K562 (cell line): ENCODE results near the gene MTG1. TPM values are rescaled to one million over a fixed set of nuclear protein-coding genes. Genes with fewer than 3 reads are reported as not detected.

Experiments used
- ATAC-seq: fragments of 200-7000 bp; cut with Tn5 transposase; 3 replicates; pipeline ENCODE4 v1.9.1; 2020; ENCODE audit warnings: moderate library complexity
- BruUV-seq: library from RNA; stranded (reverse); fragments of 400-500 nt; replicated peaks from 2 replicates; lab custom pipeline; 2021; lab: Mats Ljungman, UMichigan
- CTCF ChIA-PET: fragments of 300-600 bp; formaldehyde crosslinking; extraction: SDS; loops from one replicate; lab custom pipeline; 2021; ENCODE audit warnings: low intra/inter-chr PET ratio; lab: Yijun Ruan, JAX
- POLR2A ChIA-PET: fragments of 300-600, 350-650 bp; sonication (Branson Sonifier 250); formaldehyde crosslinking; extraction: SDS; loops from one replicate; lab custom pipeline; 2021; ENCODE audit warnings: antibody characterized with exemption, inconsistent platforms; lab: Yijun Ruan, JAX
- DNase-seq, 4 experiments: peaks; one replicate each; pipeline versions ENCODE4 v3.0.0 to v3.0.0-alpha.2; 2011 to 2018; ENCODE audit warnings: low spot score in 3 of 4, mixed read lengths in 3 of 4; ENCODE audit errors: extremely low read depth in 1 of 4
- FAIRE-seq: peaks from 2 replicates; lab custom pipeline; 2011; peaks lifted over from hg19 to GRCh38; lab: Jason Lieb, UNC
- H2AFZ ChIP-seq: 2 replicates; pipeline ENCODE4 v1.6.0; 2011; ENCODE audit warnings: low read depth, low read length, control low read depth, inconsistent platforms
- H3K27ac ChIP-seq: fragments of 200-600 bp; 3 replicates; pipeline ENCODE4 v1.8.0; 2011; ENCODE audit warnings: low read depth, mild to moderate bottlenecking, control low read depth, inconsistent platforms, low read length, moderate library complexity, mixed read lengths; ENCODE audit errors: extremely low read depth
- H3K27me3 ChIP-seq, 2 experiments: fragments of 300-600 bp in 1 of 2; 2 replicates in 1 of 2; 3 replicates in 1 of 2; pipeline versions ENCODE4 v1.6.0 to v1.8.0; 2011; ENCODE audit warnings: inconsistent platforms in 2 of 2, low read length in 2 of 2, mild to moderate bottlenecking in 1 of 2, mixed read lengths in 1 of 2, moderate library complexity in 1 of 2; ENCODE audit not compliant: control insufficient read depth in 2 of 2, insufficient read depth in 2 of 2
- H3K36me3 ChIP-seq: fragments of 300-600 bp; 3 replicates; pipeline ENCODE4 v1.8.0; 2011; ENCODE audit warnings: mild to moderate bottlenecking, low read length, inconsistent platforms; ENCODE audit not compliant: control insufficient read depth, insufficient read depth
- H3K4me1 ChIP-seq, 2 experiments: fragments of 200-600 bp in 1 of 2; replicated peaks in 1 of 2; 2 replicates in 1 of 2; 3 replicates in 1 of 2; pipeline versions ENCODE4 v1.5.1 to v1.8.0; 2011; ENCODE audit warnings: inconsistent platforms in 2 of 2, low read length in 2 of 2, mild to moderate bottlenecking in 1 of 2, mixed read lengths in 1 of 2, moderate library complexity in 1 of 2; ENCODE audit not compliant: control insufficient read depth in 2 of 2, insufficient read depth in 2 of 2
- H3K4me2 ChIP-seq: 2 replicates; pipeline ENCODE4 v1.6.1; 2011; ENCODE audit warnings: low read length, control low read depth, inconsistent platforms, mixed read lengths; ENCODE audit not compliant: insufficient read depth
- H3K4me3 ChIP-seq: fragments of 200-600 bp; sonication (generic), shearing (Covaris generic); 2 replicates; pipeline ENCODE4 v1.5.1; 2016; ENCODE audit warnings: control low read depth, inconsistent platforms
- H3K79me2 ChIP-seq: fragments of 200-600 bp; 3 replicates; pipeline ENCODE4 v1.8.0; 2011; ENCODE audit warnings: low read length, inconsistent platforms; ENCODE audit not compliant: control insufficient read depth, insufficient read depth
- H3K9ac ChIP-seq, 2 experiments: 2 replicates each; pipeline versions ENCODE4 v1.6.0 to v1.6.1; 2011; ENCODE audit warnings: low read depth in 2 of 2, low read length in 2 of 2, control low read depth in 1 of 2, inconsistent platforms in 1 of 2, mild to moderate bottlenecking in 1 of 2, mixed read lengths in 1 of 2; ENCODE audit not compliant: insufficient read depth in 1 of 2
- H3K9me1 ChIP-seq: one replicate; pipeline ENCODE4 v1.6.0; 2011; ENCODE audit warnings: inconsistent platforms, mild to moderate bottlenecking, low read length, moderate library complexity; ENCODE audit not compliant: control insufficient read depth, insufficient read depth
- H3K9me3 ChIP-seq: replicated peaks from 2 replicates; pipeline ENCODE4 v1.5.1; 2011; ENCODE audit warnings: low read depth, low read length, inconsistent platforms; ENCODE audit not compliant: control insufficient read depth, insufficient read depth
- H4K20me1 ChIP-seq: replicated peaks from 2 replicates; pipeline ENCODE4 v1.6.1; 2011; ENCODE audit warnings: low read length, inconsistent platforms, mixed read lengths; ENCODE audit not compliant: control insufficient read depth, insufficient read depth
- ATF1 ChIP-seq, 2 experiments: fragments of 450-650 bp in 1 of 2; IDR thresholded peaks; 2 replicates each; pipeline ENCODE4 v1.6.1; 2016; ENCODE audit warnings: missing compliant biosample characterization in 1 of 2, missing genetic modification characterization in 1 of 2
- ATF3 ChIP-seq, 2 experiments: fragments of 450-650 bp in 1 of 2; sonication (generic) in 1 of 2; formaldehyde crosslinking in 1 of 2; IDR thresholded peaks in 1 of 2; conservative IDR thresholded peaks in 1 of 2; 2 replicates each; pipeline versions ENCODE4 v1.6.1 to v1.8.1; 2016 to 2023; ENCODE audit warnings: mild to moderate bottlenecking in 2 of 2, moderate library complexity in 2 of 2, inconsistent platforms in 1 of 2, missing genetic modification reagents in 1 of 2
- ATF7 ChIP-seq: fragments of 450-650 bp; IDR thresholded peaks from 2 replicates; pipeline ENCODE4 v1.7.1; 2014; ENCODE audit warnings: mild to moderate bottlenecking, moderate library complexity
- CBFB ChIP-seq: sonication (generic); formaldehyde crosslinking; IDR thresholded peaks from 2 replicates; pipeline ENCODE4 v1.4.0; 2020; ENCODE audit warnings: mild to moderate bottlenecking, missing genetic modification reagents
- CHCHD3 ChIP-seq: fragments of 250-450 bp; sonication (Bioruptor Pico); IDR thresholded peaks from 2 replicates; pipeline ENCODE4 v2.1.2; 2022; ENCODE audit warnings: mild to moderate bottlenecking
- CREB3L1 ChIP-seq: fragments of 450-650 bp; IDR thresholded peaks from 2 replicates; pipeline ENCODE4 v1.6.1; 2014; ENCODE audit warnings: low read depth, mild to moderate bottlenecking, moderate library complexity, borderline replicate concordance
- FOS ChIP-seq: IDR thresholded peaks from 3 replicates; pipeline ENCODE4 v1.6.1; 2011; ENCODE audit not compliant: insufficient read length; ENCODE audit errors: extremely low read depth
- FOXK2 ChIP-seq, 2 experiments: fragments of 450-650 bp; IDR thresholded peaks in 1 of 2; conservative IDR thresholded peaks in 1 of 2; 2 replicates each; pipeline ENCODE4 v1.6.1; 2016; ENCODE audit warnings: low read depth in 2 of 2, mild to moderate bottlenecking in 1 of 2
- FOXP1 ChIP-seq: sonication (generic); formaldehyde crosslinking; IDR thresholded peaks from 2 replicates; pipeline ENCODE4 v1.8.0; 2022; ENCODE audit warnings: mild to moderate bottlenecking, missing genetic modification reagents
- HNRNPH1 ChIP-seq: fragments of 200-400 bp; formaldehyde crosslinking; optimal IDR thresholded peaks from 2 replicates; pipeline ENCODE3; 2017; ENCODE audit warnings: low read depth, mild to moderate bottlenecking, low read length, moderate library complexity
- NCOA6 ChIP-seq: fragments of 450-650 bp; IDR thresholded peaks from 2 replicates; pipeline ENCODE4 v1.6.1; 2017; ENCODE audit warnings: mild to moderate bottlenecking
- POLR3A ChIP-seq: IDR thresholded peaks from 2 replicates; pipeline ENCODE4 v1.6.1; 2011; ENCODE audit warnings: borderline replicate concordance, mild to moderate bottlenecking, moderate library complexity; ENCODE audit not compliant: insufficient read length, insufficient read depth; ENCODE audit errors: extremely low read depth
- RBM17 ChIP-seq: fragments of 200-400 bp; formaldehyde crosslinking; IDR thresholded peaks from 2 replicates; pipeline ENCODE4 v1.6.1; 2017; ENCODE audit warnings: low read depth, mild to moderate bottlenecking, low read length, borderline replicate concordance
- RBM22 ChIP-seq: fragments of 200-400 bp; formaldehyde crosslinking; IDR thresholded peaks from 2 replicates; pipeline ENCODE4 v1.6.1; 2018; ENCODE audit warnings: low read length, low read depth; ENCODE audit not compliant: poor library complexity, severe bottlenecking
- SMARCE1 ChIP-seq: fragments of 450-650 bp; IDR thresholded peaks from 2 replicates; pipeline ENCODE4 v1.7.1; 2016; ENCODE audit warnings: mild to moderate bottlenecking
- TAF1 ChIP-seq: IDR thresholded peaks from 2 replicates; pipeline ENCODE4 v1.6.1; 2011; ENCODE audit warnings: mild to moderate bottlenecking, low read length, moderate library complexity; ENCODE audit not compliant: insufficient read depth, control insufficient read depth, severe bottlenecking; ENCODE audit errors: extremely low read depth
- ZNF140 ChIP-seq: fragments of 250-450 bp; sonication (Bioruptor Pico); IDR thresholded peaks from 2 replicates; pipeline ENCODE4 v1.8.0; 2021; ENCODE audit warnings: moderate library complexity, mild to moderate bottlenecking, inconsistent platforms
- ZNF175 ChIP-seq: fragments of 200-800 bp; sonication (Bioruptor generic); IDR thresholded peaks from 2 replicates; pipeline ENCODE4 v1.6.1; 2016; ENCODE audit warnings: low read depth, mild to moderate bottlenecking, missing genetic modification characterization, missing compliant biosample characterization
- WGBS: fragments of 100-300 bp; shearing (Covaris generic); methylation state at CpG from one replicate; pipeline ENCODE4 v1.1.6; 2016; ENCODE audit warnings: low coverage, mixed read lengths; ENCODE audit not compliant: insufficient coverage; ENCODE audit errors: missing lambda C conversion rate; 5-methylcytosine and 5-hydroxymethylcytosine counted together
- in situ Hi-C: fragments of 300-500 bp; cut with MboI; formaldehyde crosslinking; loops from 4 replicates; pipeline ENCODE4 v1.15.0; 2018; ENCODE audit warnings: inconsistent platforms, mixed read lengths
- intact Hi-C: fragments of 100-400 bp; cut with micrococcal nuclease; formaldehyde crosslinking; loops from 2 replicates; pipeline ENCODE4 v1.14.2; 2022
- polyA plus RNA-seq, 8 experiments: library from polyadenylated mRNA; depleted of rRNA in 4 of 8; stranded (reverse) in 5 of 8; unstranded in 3 of 8; fragments of >200 nt; fragmentation: Nextera tagmentation in 2 of 8; fragmentation: Illumina TruSeq in 1 of 8; extraction: Ambion mirVana in 2 of 8; extraction: Trizol in 1 of 8; gene quantifications; 2 replicates each; pipeline versions ENCODE4 v1.2.1 to v1.2.3, GENCODE V29; 2011 to 2014; ENCODE audit warnings: inconsistent platforms in 1 of 8, missing spikeins in 1 of 8
- total RNA-seq, 7 experiments: library from RNA; depleted of rRNA in 6 of 7; stranded (reverse); fragments of >200 nt in 6 of 7; fragmentation: Illumina TruSeq in 2 of 7; extraction: Trizol in 2 of 7; gene quantifications; 2 replicates each; pipeline versions ENCODE4 v1.2.1 to v1.2.3, GENCODE V29; 2011 to 2021; ENCODE audit warnings: low replicate concordance in 1 of 7

MTG1 gene
- total and polyA plus RNA-seq, 9 of the 15 experiments (the other 6 are each of a cell fraction or from before 2014, with no cell fraction given), result 2.8 to 28.2 (median 15.4) TPM

GRCh38 chr10:133440633-133441285 lies 46.8 kb downstream of the MTG1 start:
- no peak overlapping the region for H3K27ac ChIP-seq
- no peak for FAIRE-seq
- in situ Hi-C loops (no loop called here), intact Hi-C loops (loop anchor here (5.0 kb wide), 1 partner anchor 113 kb away; no protein-coding TSS in a partner anchor)
- H3K9me1 ChIP-seq, result no peaks in the 10 kb centered on the region
- no peaks in the 10 kb centered on the region for H4K20me1 ChIP-seq
- ATAC-seq, result no peak
- H3K9ac ChIP-seq, result no peak overlapping the region; a peak in 1 of 4 replicates
- 25% methylated on average over 13 of the region's 18 CpGs for whole genome bisulfite sequencing
- POLR2A ChIA-PET, result no interaction called here
- peaks cover 0 to 7% of the 10 kb centered on the region in 2 experiments; a peak in 1 of 5 replicates for H3K27me3 ChIP-seq
- no peak for TF ChIP-seq CREB3L1
- no peak for TF ChIP-seq FOXP1 (CRISPR knock-in tag)
- no peak for TF ChIP-seq FOS
- TF ChIP-seq ATF3 (IDR thresholded peaks at IDR 0.05), result no peak
- TF ChIP-seq ATF3 (CRISPR knock-in tag; conservative IDR thresholded peaks at IDR 0.05), result no peak
- TF ChIP-seq NCOA6, result no peak
- no peak for TF ChIP-seq HNRNPH1
- TF ChIP-seq ZNF175 (CRISPR knock-in tag), result no peak
- TF ChIP-seq RBM22, result no peak
- no peak for TF ChIP-seq ZNF140
- TF ChIP-seq RBM17, result no peak
- TF ChIP-seq TAF1, result no peak
- TF ChIP-seq FOXK2 (conservative IDR thresholded peaks at IDR 0.05 in 1 of 2, IDR thresholded peaks at IDR 0.05 in 1 of 2; ENCODE audit: low read depth in 2 of 2), result no peak
- TF ChIP-seq CBFB (CRISPR knock-in tag), result no peak
- TF ChIP-seq ATF7, result no peak
- TF ChIP-seq POLR3A, result no peak
- no peak for TF ChIP-seq ATF1 (CRISPR knock-in tag; IDR thresholded peaks at IDR 0.05)
- TF ChIP-seq ATF1 (tag; IDR thresholded peaks at IDR 0.05), result no peak
- no peak for TF ChIP-seq CHCHD3
- no peak for TF ChIP-seq SMARCE1
- CTCF ChIA-PET, result no interaction called here
- DNase-seq, result no peak
- H3K9me3 ChIP-seq, result 0 out of 2 replicates have a peak, but pooled peaks cover 2% of the 10 kb centered on the region
- no peaks in the 10 kb centered on the region for H3K79me2 ChIP-seq
- no peaks in the 10 kb centered on the region for H3K36me3 ChIP-seq
- H3K4me3 ChIP-seq, result no peak overlapping the region
- no peak overlapping the region for H2AFZ ChIP-seq
- peaks cover 0 to 10% of the 10 kb centered on the region in 2 experiments; a peak in 1 of 5 replicates for H3K4me1 ChIP-seq
- no TSS peak for BruUV-seq
- H3K4me2 ChIP-seq, result no peak overlapping the region
